HG03442 (cell line): ENCODE measurements around the gene PTPRN.
A peak's percentile ranks its signal among the peaks of the same experiment; 100 is the strongest.
"Not testable (repeated sequence)": the region's sequence is repeated elsewhere in the genome, so short reads cannot be mapped to it uniquely, and the experiment has no call there.

Source experiments
- ATAC-seq: cut with Tn5 transposase; IDR thresholded peaks from one replicate; pipeline ENCODE4 v1.9.1; 2021; ENCODE audit warnings: mild to moderate bottlenecking, moderate library complexity; ENCODE audit not compliant: unreplicated experiment

Gene PTPRN

DNA sequence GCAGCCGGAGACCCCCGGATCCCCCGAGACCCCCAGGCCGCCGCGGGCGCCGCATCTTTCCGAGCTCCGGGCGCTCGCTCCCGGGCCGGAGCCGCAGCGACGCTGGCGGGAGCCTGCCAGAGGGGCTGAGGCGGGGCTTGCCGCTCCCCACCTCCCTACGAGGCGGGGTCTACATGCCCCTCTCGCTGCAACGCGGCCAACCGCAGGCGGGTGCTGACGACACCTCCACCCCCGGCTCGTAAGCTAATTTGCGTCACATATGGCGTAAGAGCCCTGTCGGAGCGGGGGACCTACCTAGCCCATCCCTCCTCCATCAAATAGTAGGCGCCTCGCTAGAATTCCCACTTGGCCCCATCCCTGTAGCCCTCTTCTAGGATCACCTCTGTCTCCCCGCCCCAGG is at the start of gene PTPRN:
Gene PTPRN (minus strand): TSS at position 124 of the 400 bp plus-strand sequence. CDS start 69 bp downstream, at position 55.
- no peak for ATAC-seq

DNA sequence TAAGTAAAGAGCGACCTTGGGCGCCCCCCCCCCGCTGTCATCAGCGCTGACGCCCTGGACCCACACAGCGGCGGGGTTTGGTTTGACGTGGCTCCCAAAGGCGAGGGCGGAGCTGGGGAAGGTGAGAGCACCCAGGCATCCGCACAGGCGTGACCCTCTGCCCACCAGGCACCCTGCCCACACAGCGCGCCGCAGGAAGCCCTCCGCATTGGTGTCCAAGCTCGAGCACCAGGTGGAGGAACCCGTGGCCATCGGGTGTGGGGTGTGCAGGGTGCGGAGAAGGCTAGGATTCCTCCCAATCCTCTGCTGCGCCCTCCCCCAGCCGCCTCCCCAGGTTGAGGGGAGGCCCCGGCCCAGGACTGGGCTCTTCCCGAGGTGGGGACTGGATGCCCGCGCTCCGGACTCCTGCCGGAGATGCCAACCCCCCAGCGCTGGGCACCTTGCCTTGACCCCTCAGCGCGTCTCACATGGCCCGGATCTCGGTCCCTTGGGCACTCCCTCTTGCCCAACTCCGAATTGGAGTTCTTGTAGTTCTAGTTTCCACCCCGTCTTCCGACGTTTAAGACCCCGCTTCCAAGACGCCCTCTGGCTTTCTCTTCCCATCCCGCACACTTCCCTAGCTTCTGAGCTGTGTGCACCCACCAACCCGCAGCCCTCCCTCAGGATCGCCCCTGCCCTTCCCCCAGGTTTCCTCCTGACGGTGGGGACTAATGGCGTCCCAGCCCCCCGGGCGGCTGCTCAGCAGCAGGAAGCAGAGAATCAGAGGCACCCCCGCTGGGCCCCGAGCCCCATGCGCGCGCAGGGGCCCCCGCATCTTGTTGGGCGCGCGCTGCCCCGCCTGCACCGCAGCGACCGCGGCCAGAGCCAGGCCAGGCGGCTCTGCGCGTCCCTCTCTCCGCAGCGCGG is 49.2 kb upstream of the PTPRN start:
- ATAC-seq: no peak

DNA sequence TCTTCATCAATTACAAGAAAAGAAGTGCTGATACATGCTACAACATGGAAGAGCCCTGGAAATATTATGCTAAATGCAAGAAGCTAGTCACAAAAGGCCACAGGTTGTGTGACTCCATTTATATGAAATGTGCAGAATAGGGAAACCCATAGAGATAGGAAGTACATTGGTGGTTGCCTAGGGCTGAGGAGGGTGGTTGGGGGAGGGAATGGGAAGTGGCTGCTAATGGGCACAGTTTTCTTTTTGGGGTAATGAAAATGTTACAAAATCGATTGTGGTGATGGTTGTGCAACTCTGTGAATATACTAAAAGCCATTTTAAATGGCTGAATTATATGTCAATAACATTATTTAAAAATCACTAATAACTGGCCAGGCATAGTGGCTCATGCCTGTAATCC is 47.6 kb upstream of the PTPRN start:
- ATAC-seq: no peak

DNA sequence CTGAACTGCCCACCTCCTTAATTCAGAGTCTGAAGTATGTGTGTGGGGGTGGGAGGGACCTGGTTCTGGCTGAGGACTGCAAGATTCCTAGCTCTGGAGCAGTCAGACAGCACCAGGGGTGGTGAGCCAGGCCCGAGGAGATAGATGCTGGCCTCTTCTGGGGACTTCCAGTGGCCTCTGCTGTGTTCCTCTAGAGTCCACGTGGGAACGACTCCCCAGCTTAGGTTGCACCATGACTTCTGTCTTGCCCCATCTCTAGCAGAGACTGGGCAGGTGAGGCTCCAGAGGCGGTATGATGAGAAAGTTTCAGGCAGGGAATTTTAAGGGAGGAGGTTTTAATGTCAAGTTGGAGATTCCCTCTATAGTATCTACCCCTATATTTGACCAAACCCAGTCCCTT is 45.4 kb upstream of the PTPRN start:
- no peak for ATAC-seq

DNA sequence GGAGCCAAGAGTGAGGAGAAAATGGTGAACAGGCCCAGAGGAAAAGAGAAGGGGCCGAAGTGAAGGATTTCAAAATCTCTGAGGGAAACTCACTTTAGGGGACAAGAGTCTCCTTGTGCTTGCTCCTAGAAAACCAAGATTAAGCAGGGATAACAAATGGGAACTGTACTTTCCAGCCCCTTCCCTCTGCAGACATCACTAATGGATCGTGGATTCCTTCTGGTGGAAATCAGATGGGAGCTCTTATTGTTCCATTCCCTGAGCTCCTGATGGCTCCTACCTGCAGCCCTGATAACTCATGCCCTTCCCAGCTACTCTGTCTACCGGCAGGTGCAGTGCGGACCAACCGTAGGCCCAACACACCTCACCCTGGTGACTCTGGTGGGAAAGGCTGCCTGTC is 43.9 kb upstream of the PTPRN start:
- no peak for ATAC-seq

DNA sequence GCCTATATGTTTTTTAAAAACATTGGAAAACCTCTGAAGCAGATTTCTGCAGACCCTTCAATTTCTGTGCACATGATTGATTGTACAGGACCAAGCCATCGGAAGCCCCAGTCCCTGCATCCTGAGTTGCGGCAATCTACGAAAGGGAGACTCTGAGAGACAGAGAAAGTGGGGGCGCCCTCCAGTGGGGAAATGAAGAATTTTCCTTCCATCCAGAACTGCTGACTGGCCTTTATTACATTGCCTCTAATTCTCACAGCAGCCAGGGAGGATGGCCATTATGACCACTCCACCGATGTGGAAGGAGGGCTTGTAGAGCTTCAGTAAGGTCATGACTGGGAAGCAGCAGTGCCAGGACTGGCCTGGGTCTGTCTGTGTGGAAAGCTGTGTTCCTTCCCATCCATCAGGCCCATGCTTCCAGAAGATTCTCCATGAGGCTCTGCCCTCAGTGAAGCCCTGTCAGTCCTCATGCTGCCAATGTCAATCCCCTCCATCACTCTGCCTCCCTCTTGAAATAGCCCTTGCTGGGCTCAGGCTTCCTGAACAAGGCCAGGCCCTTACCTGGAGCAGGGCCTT is 43.3 kb upstream of the PTPRN start:
- peak; percentile 53 for ATAC-seq

DNA sequence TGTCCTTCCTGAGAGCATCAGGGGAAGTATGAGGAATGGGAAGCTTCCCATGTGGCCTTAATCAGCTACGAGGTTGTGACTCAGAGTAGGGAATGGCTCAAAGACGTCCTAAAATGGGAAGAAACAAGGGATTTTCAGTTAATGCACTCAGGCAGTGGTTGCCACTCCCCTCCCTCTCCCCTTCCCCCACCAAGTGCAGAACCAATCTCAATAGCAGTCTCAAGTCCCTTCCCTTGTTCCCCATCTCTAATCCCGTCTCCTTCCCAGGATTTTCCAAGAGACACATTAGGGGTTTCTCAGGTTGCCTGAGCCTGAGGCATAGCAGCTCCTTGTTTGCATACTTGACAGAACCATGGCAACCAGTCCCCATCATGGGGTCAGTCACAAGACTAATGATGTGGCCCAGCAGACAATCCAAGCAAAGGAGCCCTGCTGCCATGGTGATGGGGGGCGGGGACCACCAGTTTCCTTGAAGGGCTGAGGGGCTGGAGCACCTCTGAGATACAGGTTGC is 41.6 kb upstream of the PTPRN start:
- no peak for ATAC-seq

DNA sequence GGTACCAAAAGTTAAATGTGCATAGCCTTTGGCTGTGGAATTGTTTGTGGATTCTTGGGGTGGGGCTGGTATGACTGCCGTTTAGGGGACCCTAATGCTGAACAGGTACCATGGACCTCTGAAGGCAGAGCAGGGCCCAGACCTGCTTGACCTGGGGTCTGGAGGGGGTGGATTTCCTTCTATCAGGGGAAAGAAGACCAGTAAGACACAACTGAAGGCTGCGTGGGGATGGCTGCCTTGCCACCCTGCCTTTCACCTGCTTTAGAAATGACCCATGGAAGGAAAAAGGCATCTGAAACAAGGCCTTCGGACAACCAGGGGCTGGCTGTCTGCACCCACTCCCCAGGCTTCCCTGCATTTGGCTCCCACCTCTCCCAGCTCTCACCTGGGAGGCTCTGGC is 41.0 kb upstream of the PTPRN start:
- no peak for ATAC-seq

DNA sequence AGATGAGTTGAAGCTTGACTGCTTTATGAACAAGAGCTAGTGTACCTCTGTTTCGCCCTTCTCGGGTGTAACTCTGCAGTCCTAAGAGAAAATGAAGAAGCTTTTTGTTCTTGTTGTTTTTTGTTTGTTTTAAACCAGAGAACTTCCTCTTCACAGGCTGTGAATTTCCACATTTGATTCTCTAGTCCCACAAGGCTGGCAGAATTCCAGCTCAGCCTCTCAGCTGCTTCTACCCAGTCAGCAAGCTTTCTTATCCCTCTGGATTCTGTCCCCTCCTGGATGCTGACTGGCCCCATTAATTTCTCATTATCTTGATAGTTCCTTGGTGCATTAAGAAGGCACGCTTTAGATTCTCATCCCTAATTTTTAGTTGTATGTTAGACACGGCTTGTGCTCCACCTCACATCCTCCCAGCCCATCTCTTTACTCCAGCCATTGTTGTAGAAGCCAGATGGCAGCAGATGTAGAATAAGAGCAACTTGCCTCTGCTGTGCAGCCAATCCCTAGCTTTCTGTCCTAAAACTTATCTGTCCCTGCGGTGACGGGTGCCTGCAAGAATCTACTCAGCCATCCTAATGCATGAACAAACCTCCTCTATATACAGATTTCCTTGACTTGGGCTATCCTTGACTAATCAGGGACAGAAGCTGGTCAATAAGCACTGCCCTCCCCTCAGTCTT is 35.7 kb upstream of the PTPRN start:
- ATAC-seq: no peak

DNA sequence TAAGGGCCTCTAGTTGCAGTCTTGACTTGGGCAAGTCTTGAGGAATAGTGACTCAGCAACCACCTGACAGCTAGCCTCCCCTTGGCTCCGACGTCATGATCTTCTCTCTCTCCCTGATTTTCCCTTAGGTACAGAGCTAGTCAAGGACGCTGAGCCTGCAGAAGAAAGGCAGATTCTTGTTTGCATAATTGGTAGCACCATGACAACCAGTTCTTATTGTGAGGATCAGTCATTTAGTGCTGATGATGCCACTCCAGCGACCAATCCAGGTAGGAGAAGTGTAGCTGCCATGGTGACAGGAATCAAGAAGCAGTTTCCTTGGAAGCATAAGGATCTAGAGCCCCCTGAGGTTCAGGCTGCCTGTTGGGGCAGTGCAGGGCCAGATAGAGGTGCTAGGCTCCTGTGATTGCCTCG is 26.2 kb upstream of the PTPRN start:
- ATAC-seq: no peak

DNA sequence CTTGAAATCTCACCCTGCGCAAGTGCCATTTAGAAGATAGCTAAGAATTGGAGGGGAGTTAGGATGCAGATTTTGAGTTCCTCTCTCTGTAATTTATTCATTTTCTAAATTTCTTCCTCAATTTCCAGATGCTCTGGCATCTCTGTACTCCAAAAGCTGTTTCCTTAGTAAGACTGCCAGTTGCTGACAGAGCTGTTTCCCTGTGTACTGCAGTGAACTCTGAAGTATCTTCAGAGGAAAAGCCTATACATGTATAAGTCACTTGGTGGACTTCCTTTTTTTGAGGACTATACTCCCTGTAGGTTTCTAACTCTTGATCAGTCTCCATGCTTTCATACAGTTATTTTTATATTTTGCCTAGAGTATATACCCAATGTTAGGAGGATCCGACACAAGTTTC is 24.9 kb upstream of the PTPRN start:
- no peak for ATAC-seq

DNA sequence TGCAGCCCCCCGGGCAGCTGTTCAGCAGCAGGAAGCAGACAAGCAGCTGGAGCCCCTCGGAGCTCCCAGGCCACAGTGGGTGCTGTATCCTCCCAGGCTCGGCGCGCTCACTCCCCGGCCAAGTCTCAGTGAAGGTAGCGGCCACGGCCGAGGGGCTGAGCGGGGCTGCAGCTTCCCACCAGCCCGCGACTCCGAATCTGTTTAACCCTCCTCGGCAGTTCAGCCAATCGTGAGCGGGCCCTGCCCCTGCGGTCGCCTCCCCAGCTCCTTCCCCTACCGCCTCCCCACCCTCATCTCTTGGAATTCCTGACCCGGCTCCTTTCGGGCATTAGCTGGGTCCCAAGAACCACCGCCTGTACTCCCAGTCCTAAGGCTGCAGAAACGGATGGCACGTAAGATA is 23.3 kb upstream of the PTPRN start, which contains the start of gene RESP18:
Gene RESP18 (minus strand): TSS at position 203 of the 400 bp plus-strand sequence.
- ATAC-seq: no peak

DNA sequence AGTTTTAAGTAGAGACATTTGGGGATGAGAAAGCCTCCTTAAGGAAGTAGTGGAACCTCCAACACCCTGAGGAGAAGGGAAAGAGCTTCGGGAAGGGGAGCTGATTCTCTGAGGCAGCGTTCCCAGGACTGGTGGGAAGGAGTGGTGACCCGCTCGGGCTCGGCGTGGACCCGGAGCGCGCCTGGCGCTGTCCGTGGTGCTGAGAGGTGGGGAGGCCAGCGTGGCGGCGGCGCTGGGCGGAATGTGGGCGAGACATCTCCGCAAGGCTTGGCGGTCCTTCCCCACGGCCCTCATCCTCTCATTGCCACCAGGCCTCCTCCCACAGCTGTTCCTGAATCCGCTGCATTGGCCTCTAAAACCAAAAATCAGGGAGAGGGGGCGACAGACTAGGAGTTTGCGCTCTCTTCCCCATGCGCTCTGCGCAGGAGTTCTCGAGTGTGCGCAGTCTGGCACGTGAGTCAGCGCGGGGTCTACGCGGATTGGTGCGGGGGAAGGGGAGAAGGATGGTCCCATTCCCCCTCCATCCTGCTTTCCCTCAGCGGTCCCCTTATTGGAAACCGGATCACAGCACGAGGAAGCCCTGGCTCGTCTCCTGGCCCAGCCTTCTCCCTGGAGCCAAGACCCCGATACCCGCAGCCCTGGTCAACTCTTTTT is 22.5 kb upstream of the PTPRN start:
- ATAC-seq: no peak

DNA sequence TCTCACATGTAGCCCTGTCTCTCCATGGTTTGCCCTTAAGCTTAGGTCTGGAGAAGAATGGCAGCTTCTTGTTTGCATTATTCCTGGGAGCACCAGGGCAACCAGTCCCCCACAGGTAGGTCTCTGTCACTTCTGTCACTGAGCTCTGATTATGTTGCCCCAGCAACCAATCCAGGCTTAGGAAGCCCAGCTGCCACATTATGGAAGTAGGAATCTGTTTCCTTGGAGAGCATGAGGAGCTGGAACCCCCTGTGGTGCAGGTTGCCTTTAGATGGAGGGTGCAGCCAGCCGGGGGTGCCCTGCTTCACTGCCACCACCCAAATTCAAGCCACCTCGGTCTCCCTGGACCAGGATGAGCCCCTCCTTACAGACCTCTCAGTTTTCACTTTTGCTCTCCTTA is 18.5 kb upstream of the PTPRN start:
- no peak for ATAC-seq

DNA sequence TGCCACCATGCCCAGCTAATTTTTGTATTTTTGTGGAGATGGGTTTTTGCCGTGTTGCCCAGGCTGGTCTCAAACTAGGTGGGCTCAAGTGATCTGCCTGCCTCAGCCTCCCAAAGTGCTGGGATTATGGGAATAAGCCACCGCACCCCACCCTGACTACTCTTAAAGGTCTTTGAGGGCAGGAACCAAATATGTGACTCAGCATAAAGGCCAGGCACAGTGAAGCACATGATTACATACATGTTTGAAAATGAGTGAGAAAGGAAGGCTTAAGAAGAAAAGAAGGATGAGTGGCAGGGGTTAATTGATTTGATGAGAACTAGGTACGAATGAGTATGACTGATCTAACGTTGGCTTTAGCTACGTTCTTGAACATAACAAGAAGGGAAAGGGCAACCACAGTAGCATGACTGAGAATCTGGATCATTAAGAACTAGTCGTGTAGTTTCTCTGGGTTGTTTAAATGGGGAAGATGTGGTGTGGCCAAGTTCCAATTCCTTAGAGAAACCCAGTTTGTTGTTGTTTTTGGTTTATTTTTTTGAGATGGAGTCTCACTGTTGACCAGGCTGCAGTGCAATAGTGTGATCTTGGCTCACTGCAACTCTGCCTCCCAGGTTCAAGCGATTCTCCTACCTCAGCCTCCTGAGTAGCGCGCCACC is 16.6 kb upstream of the PTPRN start:
- ATAC-seq: no peak

DNA sequence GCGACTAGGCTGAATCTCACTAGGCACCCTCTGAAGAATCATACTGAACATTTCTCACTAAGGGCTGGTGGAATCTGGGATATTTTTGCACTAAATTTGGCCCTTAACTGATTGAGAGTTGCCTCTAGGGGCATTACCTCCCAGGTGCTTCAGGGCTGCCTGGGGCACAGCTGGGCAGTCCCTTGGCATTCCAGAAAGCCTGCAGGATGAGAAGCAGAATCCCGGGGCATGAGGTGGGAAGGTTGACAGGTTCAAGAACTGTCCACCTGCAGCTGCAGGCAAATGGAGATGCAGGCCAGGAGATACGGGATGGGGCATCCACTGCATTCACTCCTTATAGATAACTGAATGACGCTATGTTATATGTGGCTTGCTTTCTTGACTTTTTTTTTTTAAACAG is 15.9 kb upstream of the PTPRN start:
- ATAC-seq: no peak

DNA sequence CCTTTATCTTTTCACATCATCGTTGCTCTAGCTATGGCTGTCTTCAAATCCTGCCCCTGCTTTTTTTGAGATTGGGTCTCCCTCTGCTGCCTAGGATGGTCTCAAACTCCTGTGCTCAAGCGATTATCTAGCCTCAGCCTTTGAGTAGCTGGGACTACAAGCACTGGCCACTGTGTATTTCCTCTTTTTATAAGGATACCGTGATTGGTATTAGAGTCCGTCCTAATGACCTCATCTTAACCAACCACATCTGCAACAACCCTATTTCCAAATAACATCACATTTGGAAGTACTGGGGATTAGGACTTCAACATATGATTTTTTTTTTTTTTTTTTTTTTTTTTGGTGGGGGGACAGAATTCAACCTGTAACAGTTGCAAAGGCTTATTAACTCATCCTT is 14.2 kb upstream of the PTPRN start:
- no peak for ATAC-seq

DNA sequence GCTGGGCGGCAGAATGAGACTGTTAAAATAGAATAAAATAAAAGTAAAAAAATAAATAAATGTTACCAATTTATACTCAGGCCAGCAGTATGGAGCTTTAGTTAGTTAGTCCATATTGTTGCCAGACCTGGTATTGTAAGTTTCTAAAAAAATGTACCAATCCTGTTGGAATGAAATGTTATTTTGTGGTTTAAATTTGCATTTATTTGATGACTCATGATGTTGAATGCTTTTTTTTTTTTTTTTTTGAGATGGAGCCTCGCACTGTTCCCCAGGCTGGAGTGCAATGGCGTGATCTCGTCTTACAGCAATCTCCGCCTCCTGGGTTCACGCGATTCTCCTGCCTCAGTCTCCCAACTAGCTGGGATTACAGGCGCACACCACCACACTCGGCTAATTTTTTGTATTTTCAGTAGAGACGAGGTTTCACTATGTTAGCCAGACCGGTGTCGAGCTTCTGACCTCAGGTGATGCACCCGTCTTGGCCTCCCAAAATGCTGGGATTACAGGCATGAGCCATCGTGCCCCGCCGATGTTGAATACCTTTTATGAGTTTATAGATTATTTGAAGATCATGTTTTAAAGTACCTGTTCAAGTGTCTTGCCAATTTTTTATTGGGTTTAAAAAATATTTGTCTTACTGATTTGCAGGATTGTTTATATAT is 5.7 kb upstream of the PTPRN start:
- ATAC-seq: no peak

DNA sequence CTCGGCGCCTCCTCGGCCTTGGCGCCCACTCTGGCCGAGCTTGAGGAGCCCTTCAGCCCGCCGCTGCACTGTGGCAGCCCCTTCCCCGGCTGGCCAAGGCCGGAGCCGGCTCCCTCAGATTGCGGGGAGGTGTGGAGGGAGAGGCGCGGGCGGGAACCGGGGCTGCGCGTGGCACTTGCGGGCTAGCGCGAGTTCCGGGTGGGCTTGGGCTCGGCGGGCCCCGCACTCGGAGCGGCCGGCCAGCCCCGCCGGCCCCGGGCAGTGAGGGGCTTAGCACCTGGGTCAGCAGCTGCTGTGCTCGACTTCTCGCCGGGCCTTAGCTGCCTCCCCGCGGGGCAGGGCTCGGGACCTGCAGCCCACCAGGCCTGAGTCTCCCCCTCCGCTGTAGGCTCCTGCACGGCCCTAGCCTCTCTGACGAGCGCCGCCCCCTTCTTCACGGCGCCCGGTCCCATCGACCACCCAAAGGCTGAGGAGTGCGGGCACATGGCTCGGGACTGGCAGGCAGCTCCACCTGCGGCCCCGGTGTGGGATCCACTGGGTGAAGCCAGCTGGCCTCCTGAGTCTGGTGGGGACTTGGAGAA is 3.6 kb upstream of the PTPRN start:
- ATAC-seq: not testable (repeated sequence)
